GM12878 (cell line): ENCODE data around the gene SH2D2A.

Source experiments
- NFXL1 ChIP-seq: fragments of 450-650 bp; IDR thresholded peaks from 2 replicates; pipeline ENCODE4 v1.6.1; 2017; ENCODE audit warnings: antibody characterized with exemption, mild to moderate bottlenecking, borderline replicate concordance
- POLR2A ChIP-seq: IDR thresholded peaks from 2 replicates; pipeline ENCODE4 v1.6.1; 2011; ENCODE audit warnings: low read depth, mild to moderate bottlenecking, low read length
- SP1 ChIP-seq: IDR thresholded peaks from one replicate; pipeline ENCODE4 v1.6.1; 2011; ENCODE audit warnings: low read depth, low read length
- TCF3 ChIP-seq: IDR thresholded peaks from 2 replicates; pipeline ENCODE4 v1.6.1; 2012; ENCODE audit warnings: low read depth, mild to moderate bottlenecking, low read length, borderline replicate concordance; ENCODE audit not compliant: insufficient read depth
- YY1 ChIP-seq: IDR thresholded peaks from 2 replicates; pipeline ENCODE4 v1.6.1; 2011; ENCODE audit warnings: low read depth, mild to moderate bottlenecking, low read length
- ZNF274 ChIP-seq: IDR thresholded peaks from one replicate; pipeline ENCODE4 v1.8.0; 2011; ENCODE audit not compliant: insufficient read length, insufficient read depth
- TF ChIP-seq, protein P1 (sequence below), 3 experiments: IDR thresholded peaks in 2 of 3; conservative IDR thresholded peaks in 1 of 3; 2 replicates each; pipeline ENCODE4 v1.5.1; 2011; ENCODE audit warnings: low read depth in 3 of 3, low read length in 3 of 3, mild to moderate bottlenecking in 3 of 3, control low read depth in 2 of 3, moderate library complexity in 2 of 3, inconsistent platforms in 1 of 3, mixed read lengths in 1 of 3; ENCODE audit not compliant: control insufficient read depth in 2 of 3, insufficient read depth in 1 of 3; ENCODE audit errors: extremely low read depth in 1 of 3
- TF ChIP-seq, protein P2 (sequence below): IDR thresholded peaks from 2 replicates; pipeline ENCODE4 v1.6.1; 2012; ENCODE audit warnings: low read length, inconsistent platforms
- TF ChIP-seq, protein P3 (sequence below): IDR thresholded peaks from 2 replicates; pipeline ENCODE4 v1.6.1; 2011; ENCODE audit warnings: low read depth, low read length, improper control_type of control experiment, borderline replicate concordance
- TF ChIP-seq, protein P4 (sequence below): IDR thresholded peaks from 2 replicates; pipeline ENCODE4 v1.6.1; 2012; ENCODE audit warnings: mild to moderate bottlenecking, low read depth, low read length

DNA sequence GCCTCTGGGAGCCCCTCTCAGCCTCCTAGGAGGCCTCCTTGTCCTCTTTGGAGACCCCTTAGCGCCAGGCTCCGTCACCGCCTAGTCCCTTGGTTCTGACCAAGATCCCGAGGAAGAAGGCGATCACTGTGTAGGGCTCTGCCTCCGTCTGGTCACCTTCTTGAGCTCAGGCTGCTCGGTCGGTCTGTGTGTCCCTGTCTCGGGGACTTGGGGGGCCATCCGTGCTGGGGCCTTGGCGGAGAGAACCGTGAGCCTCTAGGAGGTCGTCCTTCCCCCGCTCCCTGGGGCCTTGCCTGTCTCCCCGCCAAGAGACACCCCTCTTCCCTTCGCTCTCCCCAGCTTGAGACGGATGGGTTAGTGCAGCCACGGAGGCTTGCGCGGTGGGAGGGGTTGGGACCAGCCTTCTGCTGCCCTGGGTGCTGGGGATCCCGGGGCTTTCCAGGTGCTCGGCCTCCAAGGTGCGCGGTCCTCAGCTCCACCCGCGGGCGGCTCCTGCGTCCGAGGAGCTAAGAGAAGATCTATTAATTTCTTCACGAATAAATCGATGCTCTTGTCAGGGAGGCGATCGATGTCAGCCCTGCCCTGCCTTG is 43.0 kb upstream of the SH2D2A start:
- TF ChIP-seq, protein P1, sequence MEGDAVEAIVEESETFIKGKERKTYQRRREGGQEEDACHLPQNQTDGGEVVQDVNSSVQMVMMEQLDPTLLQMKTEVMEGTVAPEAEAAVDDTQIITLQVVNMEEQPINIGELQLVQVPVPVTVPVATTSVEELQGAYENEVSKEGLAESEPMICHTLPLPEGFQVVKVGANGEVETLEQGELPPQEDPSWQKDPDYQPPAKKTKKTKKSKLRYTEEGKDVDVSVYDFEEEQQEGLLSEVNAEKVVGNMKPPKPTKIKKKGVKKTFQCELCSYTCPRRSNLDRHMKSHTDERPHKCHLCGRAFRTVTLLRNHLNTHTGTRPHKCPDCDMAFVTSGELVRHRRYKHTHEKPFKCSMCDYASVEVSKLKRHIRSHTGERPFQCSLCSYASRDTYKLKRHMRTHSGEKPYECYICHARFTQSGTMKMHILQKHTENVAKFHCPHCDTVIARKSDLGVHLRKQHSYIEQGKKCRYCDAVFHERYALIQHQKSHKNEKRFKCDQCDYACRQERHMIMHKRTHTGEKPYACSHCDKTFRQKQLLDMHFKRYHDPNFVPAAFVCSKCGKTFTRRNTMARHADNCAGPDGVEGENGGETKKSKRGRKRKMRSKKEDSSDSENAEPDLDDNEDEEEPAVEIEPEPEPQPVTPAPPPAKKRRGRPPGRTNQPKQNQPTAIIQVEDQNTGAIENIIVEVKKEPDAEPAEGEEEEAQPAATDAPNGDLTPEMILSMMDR (IDR thresholded peaks at IDR 0.05 in 2 of 3, conservative IDR thresholded peaks at IDR 0.05 in 1 of 3; ENCODE audit: control insufficient read depth in 2 of 3, extremely low read depth in 1 of 3, insufficient read depth in 1 of 3, low read depth in 3 of 3, low read length in 3 of 3), result no peak
- TF ChIP-seq, protein P2, sequence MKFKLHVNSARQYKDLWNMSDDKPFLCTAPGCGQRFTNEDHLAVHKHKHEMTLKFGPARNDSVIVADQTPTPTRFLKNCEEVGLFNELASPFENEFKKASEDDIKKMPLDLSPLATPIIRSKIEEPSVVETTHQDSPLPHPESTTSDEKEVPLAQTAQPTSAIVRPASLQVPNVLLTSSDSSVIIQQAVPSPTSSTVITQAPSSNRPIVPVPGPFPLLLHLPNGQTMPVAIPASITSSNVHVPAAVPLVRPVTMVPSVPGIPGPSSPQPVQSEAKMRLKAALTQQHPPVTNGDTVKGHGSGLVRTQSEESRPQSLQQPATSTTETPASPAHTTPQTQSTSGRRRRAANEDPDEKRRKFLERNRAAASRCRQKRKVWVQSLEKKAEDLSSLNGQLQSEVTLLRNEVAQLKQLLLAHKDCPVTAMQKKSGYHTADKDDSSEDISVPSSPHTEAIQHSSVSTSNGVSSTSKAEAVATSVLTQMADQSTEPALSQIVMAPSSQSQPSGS, result no peak
- no peak for TF ChIP-seq YY1
- no peak for TF ChIP-seq SP1
- TF ChIP-seq, protein P3, sequence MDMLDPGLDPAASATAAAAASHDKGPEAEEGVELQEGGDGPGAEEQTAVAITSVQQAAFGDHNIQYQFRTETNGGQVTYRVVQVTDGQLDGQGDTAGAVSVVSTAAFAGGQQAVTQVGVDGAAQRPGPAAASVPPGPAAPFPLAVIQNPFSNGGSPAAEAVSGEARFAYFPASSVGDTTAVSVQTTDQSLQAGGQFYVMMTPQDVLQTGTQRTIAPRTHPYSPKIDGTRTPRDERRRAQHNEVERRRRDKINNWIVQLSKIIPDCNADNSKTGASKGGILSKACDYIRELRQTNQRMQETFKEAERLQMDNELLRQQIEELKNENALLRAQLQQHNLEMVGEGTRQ, result no peak
- no peak for TF ChIP-seq POLR2A
- TF ChIP-seq ZNF274, result no peak
- no peak for TF ChIP-seq NFXL1
- no peak for TF ChIP-seq TCF3
- TF ChIP-seq, protein P4, sequence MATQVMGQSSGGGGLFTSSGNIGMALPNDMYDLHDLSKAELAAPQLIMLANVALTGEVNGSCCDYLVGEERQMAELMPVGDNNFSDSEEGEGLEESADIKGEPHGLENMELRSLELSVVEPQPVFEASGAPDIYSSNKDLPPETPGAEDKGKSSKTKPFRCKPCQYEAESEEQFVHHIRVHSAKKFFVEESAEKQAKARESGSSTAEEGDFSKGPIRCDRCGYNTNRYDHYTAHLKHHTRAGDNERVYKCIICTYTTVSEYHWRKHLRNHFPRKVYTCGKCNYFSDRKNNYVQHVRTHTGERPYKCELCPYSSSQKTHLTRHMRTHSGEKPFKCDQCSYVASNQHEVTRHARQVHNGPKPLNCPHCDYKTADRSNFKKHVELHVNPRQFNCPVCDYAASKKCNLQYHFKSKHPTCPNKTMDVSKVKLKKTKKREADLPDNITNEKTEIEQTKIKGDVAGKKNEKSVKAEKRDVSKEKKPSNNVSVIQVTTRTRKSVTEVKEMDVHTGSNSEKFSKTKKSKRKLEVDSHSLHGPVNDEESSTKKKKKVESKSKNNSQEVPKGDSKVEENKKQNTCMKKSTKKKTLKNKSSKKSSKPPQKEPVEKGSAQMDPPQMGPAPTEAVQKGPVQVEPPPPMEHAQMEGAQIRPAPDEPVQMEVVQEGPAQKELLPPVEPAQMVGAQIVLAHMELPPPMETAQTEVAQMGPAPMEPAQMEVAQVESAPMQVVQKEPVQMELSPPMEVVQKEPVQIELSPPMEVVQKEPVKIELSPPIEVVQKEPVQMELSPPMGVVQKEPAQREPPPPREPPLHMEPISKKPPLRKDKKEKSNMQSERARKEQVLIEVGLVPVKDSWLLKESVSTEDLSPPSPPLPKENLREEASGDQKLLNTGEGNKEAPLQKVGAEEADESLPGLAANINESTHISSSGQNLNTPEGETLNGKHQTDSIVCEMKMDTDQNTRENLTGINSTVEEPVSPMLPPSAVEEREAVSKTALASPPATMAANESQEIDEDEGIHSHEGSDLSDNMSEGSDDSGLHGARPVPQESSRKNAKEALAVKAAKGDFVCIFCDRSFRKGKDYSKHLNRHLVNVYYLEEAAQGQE, result no peak
